Breast epithelium (tissue), 4 donors: ENCODE measurements around the gene PLVAP. TPM values are rescaled to one million over a fixed set of nuclear protein-coding genes. Genes with fewer than 3 reads are reported as not detected.

ENCODE experiments used
- DNase-seq, 2 donors: peaks; one replicate each; pipeline ENCODE4 v3.0.0-alpha.2; 2019; ENCODE audit warnings: low spot score in 2 of 2
- H3K27ac ChIP-seq, 2 donors: fragments of 200-600 bp; sonication (generic) in 1 of 2; one replicate each; pipeline ENCODE4 v1.5.1; 2016 to 2019; ENCODE audit warnings: mild to moderate bottlenecking in 1 of 2
- H3K27me3 ChIP-seq, 2 donors: fragments of 200-600 bp; sonication (generic) in 1 of 2; one replicate each; pipeline versions ENCODE4 v1.5.1 to v1.6.0; 2017 to 2019; ENCODE audit warnings: control low read depth in 1 of 2, mild to moderate bottlenecking in 1 of 2
- H3K36me3 ChIP-seq: fragments of 200-600 bp; one replicate; pipeline ENCODE4 v1.5.1; 2019
- H3K4me1 ChIP-seq, 2 donors: fragments of 200-600 bp; sonication (generic); one replicate each; pipeline ENCODE4 v1.5.1; 2016 to 2019; ENCODE audit warnings: control low read depth in 1 of 2
- H3K4me3 ChIP-seq, 3 donors: fragments of 200-600 bp; sonication (generic); 1 replicate in 2 of 3; 2 replicates in 1 of 3; pipeline ENCODE4 v1.5.1; 2016 to 2019; ENCODE audit warnings: mild to moderate bottlenecking in 3 of 3, moderate library complexity in 2 of 3
- H3K9me3 ChIP-seq, 2 donors: fragments of 200-600 bp; sonication (generic) in 1 of 2; one replicate each; pipeline ENCODE4 v1.5.1; 2016 to 2019; ENCODE audit warnings: control low read depth in 1 of 2
- POLR2A ChIP-seq: fragments of 450-650 bp; IDR thresholded peaks from one replicate; pipeline ENCODE4 v1.6.1; 2016; ENCODE audit warnings: antibody characterized with exemption, mild to moderate bottlenecking, moderate library complexity
- POLR2AphosphoS5 ChIP-seq, 3 donors: sonication (generic); formaldehyde crosslinking; IDR thresholded peaks; one replicate each; pipeline ENCODE4 v1.6.1; 2017; ENCODE audit warnings: antibody characterized with exemption in 3 of 3
- intact Hi-C: fragments of 100-400 bp; cut with DNase I; formaldehyde crosslinking; loops from one replicate; pipeline ENCODE4 v1.15.1; 2023; ENCODE audit warnings: low total_unique reads
- total RNA-seq, 3 donors: library from RNA; depleted of rRNA; stranded (reverse); fragments of >200 nt; gene quantifications; one replicate each; pipeline ENCODE4 v1.1.0, GENCODE V29; 2016
- TF ChIP-seq, protein P1 (sequence below), 3 donors: fragments of 450-650 bp; IDR thresholded peaks; one replicate each; pipeline ENCODE4 v1.5.1; 2016 to 2017; ENCODE audit warnings: antibody characterized with exemption in 3 of 3, mild to moderate bottlenecking in 3 of 3, moderate library complexity in 3 of 3

PLVAP gene
- total RNA-seq, 3 donors from 2014 or later, result 19.9 to 68.8 (median 51.2) TPM

- no peak for DNase-seq
- Histone ChIP-seq H3K4me3 (no peak overlapping the region), H3K9me3 (no peaks in the 10 kb centered on the region), H3K36me3 (no peaks in the 10 kb centered on the region), H3K27me3 (no peaks in the 10 kb centered on the region), H3K27ac (no peak overlapping the region), H3K4me1 (no peaks in the 10 kb centered on the region)
- TF ChIP-seq, protein P1, sequence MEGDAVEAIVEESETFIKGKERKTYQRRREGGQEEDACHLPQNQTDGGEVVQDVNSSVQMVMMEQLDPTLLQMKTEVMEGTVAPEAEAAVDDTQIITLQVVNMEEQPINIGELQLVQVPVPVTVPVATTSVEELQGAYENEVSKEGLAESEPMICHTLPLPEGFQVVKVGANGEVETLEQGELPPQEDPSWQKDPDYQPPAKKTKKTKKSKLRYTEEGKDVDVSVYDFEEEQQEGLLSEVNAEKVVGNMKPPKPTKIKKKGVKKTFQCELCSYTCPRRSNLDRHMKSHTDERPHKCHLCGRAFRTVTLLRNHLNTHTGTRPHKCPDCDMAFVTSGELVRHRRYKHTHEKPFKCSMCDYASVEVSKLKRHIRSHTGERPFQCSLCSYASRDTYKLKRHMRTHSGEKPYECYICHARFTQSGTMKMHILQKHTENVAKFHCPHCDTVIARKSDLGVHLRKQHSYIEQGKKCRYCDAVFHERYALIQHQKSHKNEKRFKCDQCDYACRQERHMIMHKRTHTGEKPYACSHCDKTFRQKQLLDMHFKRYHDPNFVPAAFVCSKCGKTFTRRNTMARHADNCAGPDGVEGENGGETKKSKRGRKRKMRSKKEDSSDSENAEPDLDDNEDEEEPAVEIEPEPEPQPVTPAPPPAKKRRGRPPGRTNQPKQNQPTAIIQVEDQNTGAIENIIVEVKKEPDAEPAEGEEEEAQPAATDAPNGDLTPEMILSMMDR (IDR thresholded peaks at IDR 0.05), result no peak
- no peak for TF ChIP-seq POLR2AphosphoS5 (IDR thresholded peaks at IDR 0.05)
- no peak for TF ChIP-seq POLR2A
- intact Hi-C loops, result no loop called here
These were observed 37.0 kb upstream of the PLVAP start for GRCh38 chr19:17414097-17414496.

- intact Hi-C loops, result no loop called here
- no peak overlapping the region for H3K27ac ChIP-seq
- no peaks in the 10 kb centered on the region for H3K9me3 ChIP-seq
- no peaks in the 10 kb centered on the region for H3K27me3 ChIP-seq
- H3K4me3 ChIP-seq, result no peak overlapping the region
- no peak for DNase-seq
- H3K36me3 ChIP-seq, result no peaks in the 10 kb centered on the region
- peaks cover 0 to 1% of the 10 kb centered on the region in 2 donors for H3K4me1 ChIP-seq
- TF ChIP-seq POLR2AphosphoS5 (IDR thresholded peaks at IDR 0.05) (no peak), POLR2A (no peak)
- TF ChIP-seq, protein P1 (IDR thresholded peaks at IDR 0.05), result no peak
These were observed 34.7 kb upstream of the PLVAP start for GRCh38 chr19:17411801-17412200.

DNA sequence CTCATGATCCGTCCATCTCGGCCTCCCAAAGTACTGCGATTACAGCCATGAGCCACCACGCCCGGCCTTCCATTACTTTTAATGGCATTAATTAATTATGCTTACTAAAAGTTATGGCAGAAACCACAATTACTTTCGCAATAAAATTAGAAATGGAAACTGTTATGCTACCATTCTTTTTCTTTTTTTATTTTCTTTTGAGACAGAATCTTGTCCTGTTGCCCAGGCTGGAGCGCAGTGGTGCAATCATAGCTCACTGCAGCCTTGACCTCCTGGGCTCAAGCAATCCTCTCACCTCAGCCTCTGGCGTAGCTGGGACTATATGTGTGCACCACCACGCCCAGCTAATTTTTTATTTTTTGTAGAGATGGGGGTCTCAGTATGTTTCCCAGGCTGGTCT, 32.8 kb upstream of the PLVAP start:
- H3K27me3 ChIP-seq, result no peaks in the 10 kb centered on the region
- intact Hi-C loops, result no loop called here
- no peak for DNase-seq
- H3K9me3 ChIP-seq, result no peaks in the 10 kb centered on the region
- no peak for TF ChIP-seq POLR2AphosphoS5 (IDR thresholded peaks at IDR 0.05)
- TF ChIP-seq, protein P1 (IDR thresholded peaks at IDR 0.05), result no peak
- no peak for TF ChIP-seq POLR2A
- no peak overlapping the region for H3K27ac ChIP-seq
- H3K4me1 ChIP-seq, result peaks cover 0 to 12% of the 10 kb centered on the region in 2 donors
- H3K4me3 ChIP-seq, result no peak overlapping the region
- no peaks in the 10 kb centered on the region for H3K36me3 ChIP-seq

- peak overlapping the region in 2 of 3 donors; percentile 54 to 68 for H3K4me3 ChIP-seq
These were observed 29.7 kb upstream of the PLVAP start for GRCh38 chr19:17406887-17407196.

DNA sequence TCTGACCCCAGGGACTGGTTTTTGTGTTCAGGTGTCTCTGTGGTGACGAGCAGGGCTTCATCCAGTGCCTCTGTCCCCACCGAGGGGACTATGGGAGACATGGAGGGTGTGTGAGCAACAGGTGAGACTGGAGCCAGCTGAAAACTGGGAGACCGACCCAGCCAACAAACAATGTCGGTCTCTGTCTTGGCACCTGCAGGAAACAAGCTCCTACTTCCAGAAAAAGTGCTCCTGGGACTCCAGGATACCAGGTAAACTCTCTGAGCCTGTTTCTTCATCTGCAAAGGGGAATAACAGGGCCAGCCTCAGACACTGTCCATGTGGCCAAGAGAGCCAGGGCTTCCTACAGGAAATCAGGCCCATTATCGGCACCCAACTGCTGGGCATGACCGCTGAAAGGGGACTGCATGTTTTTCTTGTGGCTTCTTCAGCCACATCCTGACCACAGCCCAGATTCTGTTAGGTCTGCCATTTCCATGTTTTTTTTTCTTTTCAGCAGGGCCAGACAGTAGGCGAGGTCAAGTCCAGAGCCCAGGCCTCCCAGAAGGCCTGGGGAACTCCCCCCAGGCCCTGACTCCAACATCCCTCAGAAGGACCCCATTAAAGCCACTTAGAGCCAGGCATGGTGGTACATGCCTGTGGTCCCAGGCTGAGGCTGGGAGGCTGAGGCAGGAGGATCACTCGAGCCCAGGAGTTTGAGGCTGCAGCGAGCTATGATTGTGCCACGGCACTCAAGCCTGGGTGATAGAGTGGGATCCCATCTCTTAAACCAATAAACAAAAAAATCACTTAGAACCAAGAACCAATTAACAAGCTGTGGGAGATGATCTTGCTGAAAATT, 29.1 kb upstream of the PLVAP start:
- no peaks in the 10 kb centered on the region for H3K27me3 ChIP-seq
- H3K4me1 ChIP-seq, result peaks cover 0 to 12% of the 10 kb centered on the region in 2 donors
- intact Hi-C loops, result no loop called here
- TF ChIP-seq POLR2A (no peak), POLR2AphosphoS5 (IDR thresholded peaks at IDR 0.05) (no peak)
- TF ChIP-seq, protein P1 (IDR thresholded peaks at IDR 0.05), result no peak
- H3K27ac ChIP-seq, result peak overlapping the region; percentile 77 to 88
- no peaks in the 10 kb centered on the region for H3K36me3 ChIP-seq
- H3K9me3 ChIP-seq, result no peaks in the 10 kb centered on the region
- peak overlapping the region; percentile 42 to 68 (median 54) for H3K4me3 ChIP-seq
- no peak for DNase-seq

More at GRCh38 chr19:17406887-17407196, 29.7 kb upstream of the PLVAP start:
- peak overlapping the region; percentile 77 to 88 for H3K27ac ChIP-seq
- no peak for TF ChIP-seq POLR2AphosphoS5 (IDR thresholded peaks at IDR 0.05)
- TF ChIP-seq POLR2A, result no peak
- TF ChIP-seq, protein P1 (IDR thresholded peaks at IDR 0.05), result no peak
- no peaks in the 10 kb centered on the region for H3K36me3 ChIP-seq
- no peaks in the 10 kb centered on the region for H3K27me3 ChIP-seq
- DNase-seq, result no peak
- intact Hi-C loops, result no loop called here
- no peaks in the 10 kb centered on the region for H3K9me3 ChIP-seq
- H3K4me1 ChIP-seq, result peaks cover 0 to 12% of the 10 kb centered on the region in 2 donors
